SK-N-SH (cell line): Measurements from ENCODE around the gene EXOC4. TPM values are rescaled to one million over a fixed set of nuclear protein-coding genes. Genes with fewer than 3 reads are reported as not detected.

Experiments used
- CTCF ChIA-PET: fragments of 300-600, 350-600 bp; formaldehyde crosslinking; extraction: SDS; loops from one replicate; lab custom pipeline; 2021; lab: Yijun Ruan, JAX
- POLR2A ChIA-PET: fragments of 350-600 bp; sonication (Branson Sonifier 250); formaldehyde crosslinking; extraction: SDS; loops from one replicate; lab custom pipeline; 2020; ENCODE audit warnings: antibody characterized with exemption, inconsistent platforms; lab: Yijun Ruan, JAX
- DNase-seq: peaks from one replicate; pipeline ENCODE4 v3.0.0; 2012
- H2AFZ ChIP-seq: fragments of 200-600 bp; sonication (generic); 2 replicates; pipeline ENCODE4 v1.8.1; 2016; ENCODE audit warnings: antibody characterized with exemption, mild to moderate bottlenecking, low read depth
- H3F3A ChIP-seq: fragments of 200-600 bp; sonication (generic); replicated peaks from 2 replicates; pipeline ENCODE3; 2016; ENCODE audit warnings: antibody characterized with exemption, mild to moderate bottlenecking; ENCODE audit not compliant: insufficient read depth
- H3K27ac ChIP-seq, 2 experiments: fragments of 200-500 bp in 1 of 2; fragments of 200-600 bp in 1 of 2; sonication (Bioruptor generic) in 1 of 2; sonication (generic), shearing (Covaris generic) in 1 of 2; 2 replicates each; pipeline versions ENCODE4 v1.5.1 to v1.6.1; 2014 to 2016; ENCODE audit warnings: low read depth in 2 of 2, inconsistent platforms in 1 of 2, low read length in 1 of 2, mild to moderate bottlenecking in 1 of 2, mixed read lengths in 1 of 2
- H3K27me3 ChIP-seq: fragments of 200-600 bp; sonication (generic), shearing (Covaris generic); 2 replicates; pipeline ENCODE4 v1.6.1; 2016; ENCODE audit warnings: mixed run types; ENCODE audit not compliant: insufficient read depth
- H3K36me3 ChIP-seq, 2 experiments: fragments of 200-500 bp in 1 of 2; fragments of 200-600 bp in 1 of 2; sonication (Bioruptor generic) in 1 of 2; sonication (generic) in 1 of 2; replicated peaks in 1 of 2; 2 replicates each; pipeline versions ENCODE3 to v1.5.1; 2014 to 2016; ENCODE audit warnings: low read length in 1 of 2, mild to moderate bottlenecking in 1 of 2; ENCODE audit not compliant: insufficient read depth in 2 of 2, control insufficient read depth in 1 of 2
- H3K4me1 ChIP-seq, 2 experiments: fragments of 200-500 bp in 1 of 2; fragments of 200-600 bp in 1 of 2; sonication (Bioruptor generic) in 1 of 2; sonication (generic), shearing (Covaris generic) in 1 of 2; 2 replicates each; pipeline versions ENCODE4 v1.5.1 to v1.6.1; 2014 to 2016; ENCODE audit warnings: low read depth in 1 of 2, low read length in 1 of 2, mixed run types in 1 of 2; ENCODE audit not compliant: insufficient read depth in 2 of 2, control insufficient read depth in 1 of 2
- H3K4me2 ChIP-seq: fragments of 200-600 bp; sonication (generic), shearing (Covaris generic); 2 replicates; pipeline ENCODE4 v1.6.1; 2017; ENCODE audit warnings: mixed run types
- H3K4me3 ChIP-seq, 2 experiments: fragments of 200-500 bp in 1 of 2; fragments of 200-600 bp in 1 of 2; sonication (Bioruptor generic) in 1 of 2; sonication (generic), shearing (Covaris generic) in 1 of 2; 2 replicates each; pipeline versions ENCODE4 v1.5.1 to v1.8.1; 2014 to 2016; ENCODE audit warnings: low read depth in 2 of 2, inconsistent platforms in 1 of 2, low read length in 1 of 2, mild to moderate bottlenecking in 1 of 2, mixed read lengths in 1 of 2, moderate library complexity in 1 of 2
- H3K79me2 ChIP-seq: fragments of 200-600 bp; sonication (generic); 2 replicates; pipeline ENCODE4 v1.8.1; 2017; ENCODE audit warnings: mild to moderate bottlenecking; ENCODE audit not compliant: insufficient read depth
- H3K9ac ChIP-seq: fragments of 200-600 bp; sonication (generic); 2 replicates; pipeline ENCODE4 v1.6.1; 2017; ENCODE audit warnings: mixed run types
- H3K9me2 ChIP-seq: fragments of 200-600 bp; sonication (generic); 2 replicates; pipeline ENCODE4 v1.6.1; 2017; ENCODE audit warnings: mixed run types
- H3K9me3 ChIP-seq: fragments of 200-600 bp; sonication (generic); 2 replicates; pipeline ENCODE4 v1.6.1; 2017; ENCODE audit warnings: mixed run types, mild to moderate bottlenecking, moderate library complexity
- H4K20me1 ChIP-seq: fragments of 200-600 bp; sonication (generic); 2 replicates; pipeline ENCODE4 v1.6.1; 2017; ENCODE audit warnings: mild to moderate bottlenecking, mixed run types; ENCODE audit not compliant: insufficient read depth
- ELF1 ChIP-seq: IDR thresholded peaks from 2 replicates; pipeline ENCODE4 v1.4.0; 2012
- EP300 ChIP-seq, 2 experiments: IDR thresholded peaks; 2 replicates each; pipeline versions ENCODE4 v1.4.0 to v1.6.1; 2012; ENCODE audit warnings: borderline replicate concordance in 1 of 2, low read depth in 1 of 2, low read length in 1 of 2
- FOXM1 ChIP-seq: IDR thresholded peaks from 2 replicates; pipeline ENCODE4 v1.4.0; 2012; ENCODE audit warnings: low read depth, mild to moderate bottlenecking
- POLR2AphosphoS5 ChIP-seq: IDR thresholded peaks from 2 replicates; pipeline ENCODE4 v1.6.1; 2012; ENCODE audit warnings: low read depth, low read length
- TCF12 ChIP-seq: IDR thresholded peaks from 2 replicates; pipeline ENCODE4 v1.4.0; 2012
- WGBS: methylation state at CpG from one replicate; pipeline ENCODE4 v1.1.6; 2017; ENCODE audit warnings: low lambda C conversion rate; 5-methylcytosine and 5-hydroxymethylcytosine counted together
- polyA plus RNA-seq, 3 experiments: library from polyadenylated mRNA; depleted of rRNA; stranded (reverse); fragments of >200 nt; gene quantifications; 2 replicates each; pipeline ENCODE4 v1.2.3, GENCODE V29; 2012
- TF ChIP-seq, protein P1 (sequence below): IDR thresholded peaks from 2 replicates; pipeline ENCODE4 v1.6.1; 2012; ENCODE audit warnings: mild to moderate bottlenecking, low read depth, low read length, moderate library complexity
- TF ChIP-seq, protein P2 (sequence below): IDR thresholded peaks from 2 replicates; pipeline ENCODE4 v1.4.0; 2012; ENCODE audit warnings: low read depth, borderline replicate concordance

EXOC4 gene
- polyA plus RNA-seq, 1 of the 3 experiments (the other 2 are of a cell fraction): 37.3 TPM

DNA sequence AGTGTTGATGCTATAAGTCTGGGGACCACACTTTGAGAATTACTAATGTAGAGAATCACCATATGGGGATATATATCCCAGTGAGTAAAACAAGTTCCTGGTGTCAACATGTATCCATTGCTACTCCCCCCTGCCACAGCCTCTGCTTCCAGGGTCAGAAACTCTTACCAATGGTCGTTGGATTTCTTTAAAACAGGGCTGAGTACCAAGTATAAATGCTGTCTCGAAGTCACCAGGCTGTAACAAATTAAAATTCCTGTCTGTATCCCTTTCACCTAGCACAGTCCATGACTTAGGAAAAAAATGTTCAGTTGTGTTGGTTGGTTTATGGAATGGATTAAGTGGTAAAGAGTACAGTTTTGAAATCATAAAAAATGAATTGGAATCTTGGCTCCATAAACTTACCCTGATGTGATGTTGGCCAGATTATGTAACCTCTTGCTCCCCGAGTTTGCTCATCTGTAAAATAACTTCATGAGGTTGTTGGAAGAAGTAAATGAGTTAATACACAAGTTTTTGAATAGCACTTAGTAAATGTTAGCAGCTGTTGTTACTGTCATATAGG is 510.3 kb downstream of the EXOC4 start (continued):
- TF ChIP-seq, protein P1, sequence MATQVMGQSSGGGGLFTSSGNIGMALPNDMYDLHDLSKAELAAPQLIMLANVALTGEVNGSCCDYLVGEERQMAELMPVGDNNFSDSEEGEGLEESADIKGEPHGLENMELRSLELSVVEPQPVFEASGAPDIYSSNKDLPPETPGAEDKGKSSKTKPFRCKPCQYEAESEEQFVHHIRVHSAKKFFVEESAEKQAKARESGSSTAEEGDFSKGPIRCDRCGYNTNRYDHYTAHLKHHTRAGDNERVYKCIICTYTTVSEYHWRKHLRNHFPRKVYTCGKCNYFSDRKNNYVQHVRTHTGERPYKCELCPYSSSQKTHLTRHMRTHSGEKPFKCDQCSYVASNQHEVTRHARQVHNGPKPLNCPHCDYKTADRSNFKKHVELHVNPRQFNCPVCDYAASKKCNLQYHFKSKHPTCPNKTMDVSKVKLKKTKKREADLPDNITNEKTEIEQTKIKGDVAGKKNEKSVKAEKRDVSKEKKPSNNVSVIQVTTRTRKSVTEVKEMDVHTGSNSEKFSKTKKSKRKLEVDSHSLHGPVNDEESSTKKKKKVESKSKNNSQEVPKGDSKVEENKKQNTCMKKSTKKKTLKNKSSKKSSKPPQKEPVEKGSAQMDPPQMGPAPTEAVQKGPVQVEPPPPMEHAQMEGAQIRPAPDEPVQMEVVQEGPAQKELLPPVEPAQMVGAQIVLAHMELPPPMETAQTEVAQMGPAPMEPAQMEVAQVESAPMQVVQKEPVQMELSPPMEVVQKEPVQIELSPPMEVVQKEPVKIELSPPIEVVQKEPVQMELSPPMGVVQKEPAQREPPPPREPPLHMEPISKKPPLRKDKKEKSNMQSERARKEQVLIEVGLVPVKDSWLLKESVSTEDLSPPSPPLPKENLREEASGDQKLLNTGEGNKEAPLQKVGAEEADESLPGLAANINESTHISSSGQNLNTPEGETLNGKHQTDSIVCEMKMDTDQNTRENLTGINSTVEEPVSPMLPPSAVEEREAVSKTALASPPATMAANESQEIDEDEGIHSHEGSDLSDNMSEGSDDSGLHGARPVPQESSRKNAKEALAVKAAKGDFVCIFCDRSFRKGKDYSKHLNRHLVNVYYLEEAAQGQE: no peak
- TF ChIP-seq ELF1 (no peak), POLR2AphosphoS5 (no peak), FOXM1 (no peak), TCF12 (no peak)

DNA sequence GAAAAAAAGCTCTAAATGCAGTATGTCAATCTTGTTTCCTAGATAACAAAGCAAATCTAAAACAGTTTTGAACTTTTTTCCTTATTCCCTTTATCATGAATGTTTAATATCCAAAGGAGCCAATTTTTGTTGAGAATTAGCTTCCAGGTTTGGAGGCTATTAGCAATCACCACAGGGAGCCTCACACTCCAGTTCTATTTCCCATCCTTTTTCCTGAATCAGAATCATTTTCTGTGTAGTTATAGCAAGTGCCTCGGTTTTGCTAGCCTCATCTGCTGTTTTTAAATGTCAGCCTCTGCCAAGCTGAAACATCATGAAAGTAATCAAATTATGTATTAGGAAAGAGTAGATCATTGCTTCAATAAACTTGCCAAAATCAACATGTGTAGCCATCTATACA is 516.8 kb downstream of the EXOC4 start:
- TF ChIP-seq EP300 (IDR thresholded peaks at IDR 0.05; ENCODE audit: borderline replicate concordance in 1 of 2, low read depth in 1 of 2, low read length in 1 of 2): 0 out of 4 replicates have a peak, but pooled peaks of 1 of the 2 experiments have one; percentile 11
- TF ChIP-seq, protein P2, sequence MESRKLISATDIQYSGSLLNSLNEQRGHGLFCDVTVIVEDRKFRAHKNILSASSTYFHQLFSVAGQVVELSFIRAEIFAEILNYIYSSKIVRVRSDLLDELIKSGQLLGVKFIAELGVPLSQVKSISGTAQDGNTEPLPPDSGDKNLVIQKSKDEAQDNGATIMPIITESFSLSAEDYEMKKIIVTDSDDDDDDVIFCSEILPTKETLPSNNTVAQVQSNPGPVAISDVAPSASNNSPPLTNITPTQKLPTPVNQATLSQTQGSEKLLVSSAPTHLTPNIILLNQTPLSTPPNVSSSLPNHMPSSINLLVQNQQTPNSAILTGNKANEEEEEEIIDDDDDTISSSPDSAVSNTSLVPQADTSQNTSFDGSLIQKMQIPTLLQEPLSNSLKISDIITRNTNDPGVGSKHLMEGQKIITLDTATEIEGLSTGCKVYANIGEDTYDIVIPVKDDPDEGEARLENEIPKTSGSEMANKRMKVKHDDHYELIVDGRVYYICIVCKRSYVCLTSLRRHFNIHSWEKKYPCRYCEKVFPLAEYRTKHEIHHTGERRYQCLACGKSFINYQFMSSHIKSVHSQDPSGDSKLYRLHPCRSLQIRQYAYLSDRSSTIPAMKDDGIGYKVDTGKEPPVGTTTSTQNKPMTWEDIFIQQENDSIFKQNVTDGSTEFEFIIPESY: no peak
- TF ChIP-seq, protein P1: no peak
- DNase-seq: no peak
- Histone ChIP-seq H3K9me2 (no peaks in the 10 kb centered on the region), H3F3A (peaks cover 12% of the 10 kb centered on the region), H3K36me3 (peaks cover 0 to 38% of the 10 kb centered on the region in 2 experiments), H3K9me3 (no peaks in the 10 kb centered on the region), H2AFZ (no peak overlapping the region), H3K79me2 (no peaks in the 10 kb centered on the region), H3K4me3 (no peak overlapping the region), H3K9ac (no peak overlapping the region), H3K4me1 (peaks cover 12 to 67% of the 10 kb centered on the region in 2 experiments), H3K4me2 (no peak overlapping the region), H3K27me3 (no peaks in the 10 kb centered on the region), H3K27ac (peak overlapping the region; percentile 2 to 100; a peak in 3 of 4 replicates), H4K20me1 (no peaks in the 10 kb centered on the region)
- ChIA-PET POLR2A (interaction anchor here (0.7 to 2.6 kb wide), 6 partner anchors 15 to 39 kb away, joined by 3 to 10 read pairs (median 4); no protein-coding TSS in a partner anchor), CTCF (interaction anchor here (0.7 to 3.6 kb wide), 18 partner anchors 10 to 247 kb away, joined by 3 to 37 read pairs (median 7); no protein-coding TSS in a partner anchor)
- 17% methylated on average over 1 of the region's 1 CpG for WGBS
